SH-SY5Y (cell line): ENCODE results near the gene CAPN5.

Source experiments
- GATA2 ChIP-seq: IDR thresholded peaks from 2 replicates; pipeline ENCODE4 v1.6.1; 2011; ENCODE audit warnings: mild to moderate bottlenecking, low read depth, low read length
- GATA3 ChIP-seq: IDR thresholded peaks from 2 replicates; pipeline ENCODE4 v1.6.1; 2011; ENCODE audit warnings: low read depth, mild to moderate bottlenecking, low read length, moderate library complexity

DNA sequence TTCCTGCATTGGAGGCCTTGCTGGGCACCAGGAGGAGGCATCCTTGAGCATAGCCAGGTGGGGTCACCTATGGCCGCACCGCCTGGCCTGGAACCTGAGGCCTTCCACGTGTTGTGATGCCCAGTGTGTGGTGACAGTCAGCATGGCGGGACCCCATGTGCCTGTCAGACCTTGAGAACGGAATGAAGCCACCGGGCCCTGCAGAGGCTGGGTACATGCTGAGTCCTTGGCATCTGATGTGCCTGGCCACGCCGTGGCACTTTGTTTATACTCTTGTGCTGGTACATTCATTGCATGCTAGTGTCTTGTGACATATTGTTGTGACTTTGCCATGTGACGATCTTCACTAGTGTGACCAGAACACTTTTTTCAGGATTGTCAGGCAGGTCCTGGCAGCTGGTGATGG lies 52.8 kb downstream of the CAPN5 start:
- no peak for TF ChIP-seq GATA2
- TF ChIP-seq GATA3: no peak
